Measurements from ENCODE around the gene HDAC6. TPM values are rescaled to one million over a fixed set of nuclear protein-coding genes. Genes with fewer than 3 reads are reported as not detected.
"Not testable (repeated sequence)": the region's sequence is repeated elsewhere in the genome, so short reads cannot be mapped to it uniquely, and the experiment has no call there.

The HDAC6 gene
- total RNA-seq, 1 donor, result 29.4 TPM

DNA sequence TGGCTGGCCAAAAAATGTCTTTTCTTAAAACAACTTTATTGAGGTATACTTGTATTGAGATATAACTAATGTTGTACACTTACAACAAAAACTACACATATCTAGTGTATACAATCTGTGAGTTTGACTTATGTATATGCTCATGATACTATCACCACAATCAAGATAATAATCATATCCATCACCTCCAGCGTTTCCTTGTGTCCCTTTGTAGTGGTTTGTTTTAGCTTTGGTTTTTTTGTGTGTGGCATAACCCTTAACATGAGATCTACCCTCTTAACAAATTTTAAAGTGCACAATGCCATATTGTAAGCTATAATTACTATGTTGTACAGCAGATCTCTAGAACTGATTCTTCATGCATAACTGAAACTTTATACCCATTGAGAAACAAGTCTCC lies 47.0 kb downstream of the HDAC6 start:
- DNase-seq (ENCODE audit: low read depth), result no peak
- no peak for TF ChIP-seq CTCF (IDR thresholded peaks at IDR 0.05; ENCODE audit: insufficient read depth, low read depth, low read length)

GRCh38 chrX:48852857-48853256 lies 51.0 kb downstream of the HDAC6 start:
- no peak for TF ChIP-seq CTCF (IDR thresholded peaks at IDR 0.05; ENCODE audit: insufficient read depth, low read depth, low read length)
- H3K4me3 ChIP-seq (ENCODE audit: low read depth, low read length), result no peak overlapping the region
- no peak for DNase-seq (ENCODE audit: low read depth)

More for the DNA sequence above, 47.0 kb downstream of the HDAC6 start:
- H3K4me3 ChIP-seq (ENCODE audit: low read depth, low read length), result no peak overlapping the region

DNA sequence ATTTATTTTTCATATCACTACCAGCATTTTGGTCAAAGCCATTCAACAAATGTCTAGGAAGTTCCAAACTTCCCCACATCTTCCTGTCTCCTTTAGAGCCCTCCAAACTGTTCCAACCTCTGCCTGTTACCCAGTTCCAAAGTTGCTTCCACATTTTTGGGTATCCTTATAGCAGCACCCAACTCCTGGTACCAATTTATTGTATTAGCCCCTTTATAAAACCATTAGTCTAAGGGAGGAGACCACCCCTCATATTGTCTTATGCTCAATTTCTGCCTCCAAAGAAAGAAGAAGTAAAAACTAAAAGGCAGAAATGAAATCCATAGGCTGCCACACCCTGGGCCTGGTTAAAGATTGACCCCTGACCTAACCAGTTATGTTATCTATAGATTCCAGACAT lies 51.6 kb downstream of the HDAC6 start:
- not testable (repeated sequence) for DNase-seq (ENCODE audit: low read depth); H3K4me3 ChIP-seq (ENCODE audit: low read depth, low read length)

- DNase-seq (ENCODE audit: low read depth); H3K4me3 ChIP-seq (ENCODE audit: low read depth, low read length): not testable (repeated sequence)
Observed at GRCh38 chrX:48854121-48854804, 52.4 kb downstream of the HDAC6 start.

GRCh38 chrX:48854898-48855297 lies 53.0 kb downstream of the HDAC6 start:
- no peak overlapping the region for H3K4me3 ChIP-seq (ENCODE audit: low read depth, low read length)
- peak; percentile 17 for DNase-seq (ENCODE audit: low read depth)
- TF ChIP-seq CTCF (IDR thresholded peaks at IDR 0.05; ENCODE audit: insufficient read depth, low read depth, low read length), result peak; percentile 58

- peak; percentile 84 for DNase-seq (ENCODE audit: low read depth)
- TF ChIP-seq CTCF (IDR thresholded peaks at IDR 0.05; ENCODE audit: insufficient read depth, low read depth, low read length), result no peak
- H3K4me3 ChIP-seq (ENCODE audit: low read depth, low read length), result no peak overlapping the region
Observed at GRCh38 chrX:48864210-48864609, 62.3 kb downstream of the HDAC6 start.

- DNase-seq (ENCODE audit: low read depth); H3K4me3 ChIP-seq (ENCODE audit: low read depth, low read length): not testable (repeated sequence)
Observed at GRCh38 chrX:48872017-48872416, 70.2 kb downstream of the HDAC6 start.

Small RNAs within 50 kb of the gene (small RNA-seq; reads per million reads assigned to genes)
- not detected for gene RNU6-29P

Other genes with a start within 250 kb of the HDAC6 start
- 121 and 348 TPM in 2 replicates for gene RBM3, start 227.6 kb upstream of the HDAC6 start, total RNA-seq
- 58.7 and 87.3 TPM in 2 replicates for gene WDR13, start 204.6 kb upstream of the HDAC6 start, total RNA-seq
- under 0.01 TPM in 1 of 2 replicates, not detected in the other for gene WAS, start 118.3 kb upstream of the HDAC6 start, total RNA-seq
- gene SUV39H1, start 105.3 kb upstream of the HDAC6 start, total RNA-seq, result 4.8 and 5.6 TPM in 2 replicates
- gene GLOD5, start 40.3 kb upstream of the HDAC6 start, total RNA-seq, result not detected in 2 replicates
- not detected in 2 replicates for gene GATA1, start 15.5 kb upstream of the HDAC6 start, total RNA-seq
- gene ERAS, start 24.4 kb downstream of the HDAC6 start, total RNA-seq, result not detected in 2 replicates
- 0.32 TPM in 1 of 2 replicates, not detected in the other for gene PCSK1N, start 33.5 kb downstream of the HDAC6 start, total RNA-seq
- gene TIMM17B, start 95.7 kb downstream of the HDAC6 start, total RNA-seq, result 39.3 and 47.7 TPM in 2 replicates
- 27.2 and 38.3 TPM in 2 replicates for gene PQBP1, start 95.9 kb downstream of the HDAC6 start, total RNA-seq
- gene SLC35A2, start 109.6 kb downstream of the HDAC6 start, total RNA-seq, result 17.1 and 25.5 TPM in 2 replicates
- gene PIM2, start 117.0 kb downstream of the HDAC6 start, total RNA-seq, result 4.5 and 12.5 TPM in 2 replicates
- gene OTUD5, start 155.5 kb downstream of the HDAC6 start, total RNA-seq, result 24.2 and 28.5 TPM in 2 replicates
- gene KCND1, start 169.8 kb downstream of the HDAC6 start, total RNA-seq, result 0.32 and 2.6 TPM in 2 replicates
- gene GRIPAP1, start 200.2 kb downstream of the HDAC6 start, total RNA-seq, result 14.2 and 14.5 TPM in 2 replicates
- gene TFE3, start 241.3 kb downstream of the HDAC6 start, total RNA-seq, result 37.1 and 45.1 TPM in 2 replicates

All from fibroblast of villous mesenchyme (primary cell).